ENCODE results near the gene TSHZ1.
"Not testable (repeated sequence)": the region's sequence is repeated elsewhere in the genome, so short reads cannot be mapped to it uniquely, and the experiment has no call there.

The TSHZ1 gene

GRCh38 chr18:75316826-75317225 is 106.2 kb downstream of the TSHZ1 start:
- no peak for DNase-seq

GRCh38 chr18:75317300-75317699 is 106.7 kb downstream of the TSHZ1 start:
- DNase-seq = no peak

DNA sequence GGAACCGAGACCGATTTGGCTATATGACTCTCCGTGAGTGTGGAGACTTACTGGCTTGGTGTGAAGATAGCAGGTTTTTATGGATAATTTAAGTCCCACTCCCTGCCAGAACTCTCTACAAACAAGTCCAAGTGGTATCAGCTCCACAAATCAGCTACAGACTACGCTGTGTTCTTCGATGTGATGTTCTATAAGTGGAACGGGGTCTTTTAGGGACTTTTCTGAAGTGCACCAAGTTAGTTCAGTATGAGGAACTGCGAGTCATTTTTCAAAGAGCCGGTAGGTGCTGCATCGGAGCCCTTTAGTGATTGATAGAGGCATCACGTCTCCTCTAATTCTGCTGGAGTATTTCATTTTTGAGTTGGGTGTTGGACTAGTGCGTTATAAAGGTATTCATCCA is 107.1 kb downstream of the TSHZ1 start:
- no peak for DNase-seq

DNA sequence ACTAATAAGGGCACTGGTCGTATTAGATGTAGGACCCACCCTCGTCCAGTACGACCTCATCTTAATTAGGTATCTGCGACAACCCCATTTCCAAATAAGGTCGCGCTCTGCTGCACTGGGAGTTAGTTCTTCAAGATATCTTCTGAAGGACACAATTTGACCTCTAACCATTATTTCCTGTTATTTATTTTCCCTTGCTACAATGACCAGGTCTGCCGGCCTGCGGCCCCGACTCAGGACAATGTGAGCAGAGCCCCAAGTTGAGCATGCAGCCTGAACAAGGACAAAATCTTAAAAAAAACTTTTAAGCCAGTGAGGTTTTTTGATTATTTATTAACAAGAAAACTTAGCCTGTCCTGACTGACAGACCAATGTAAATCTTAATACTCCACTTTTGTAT is 109.3 kb downstream of the TSHZ1 start:
- DNase-seq = no peak

- no peak for DNase-seq
Observed at GRCh38 chr18:75320506-75320905, 109.9 kb downstream of the TSHZ1 start.

GRCh38 chr18:75321431-75321830 is 110.8 kb downstream of the TSHZ1 start:
- no peak for DNase-seq

DNA sequence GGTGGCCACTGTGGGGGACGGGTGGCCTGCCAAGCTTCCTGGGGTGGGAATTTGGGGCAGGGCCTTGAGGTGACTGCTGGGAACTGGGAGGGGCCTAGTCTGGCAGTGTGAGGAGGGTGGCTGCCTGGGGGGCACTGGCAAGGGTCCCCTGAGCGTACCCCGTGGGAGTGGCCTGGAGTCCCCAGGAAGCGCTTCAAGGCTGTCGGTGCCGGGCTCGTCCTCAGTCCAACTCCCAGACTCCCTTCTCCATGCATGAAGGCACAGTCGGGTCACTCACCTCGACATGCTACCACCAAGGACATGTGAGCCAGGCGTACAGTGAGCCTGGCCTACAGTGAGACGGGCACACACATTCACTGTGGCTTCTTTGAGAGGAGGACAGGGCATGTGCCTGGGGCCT is 111.6 kb downstream of the TSHZ1 start:
- no peak for DNase-seq

DNA sequence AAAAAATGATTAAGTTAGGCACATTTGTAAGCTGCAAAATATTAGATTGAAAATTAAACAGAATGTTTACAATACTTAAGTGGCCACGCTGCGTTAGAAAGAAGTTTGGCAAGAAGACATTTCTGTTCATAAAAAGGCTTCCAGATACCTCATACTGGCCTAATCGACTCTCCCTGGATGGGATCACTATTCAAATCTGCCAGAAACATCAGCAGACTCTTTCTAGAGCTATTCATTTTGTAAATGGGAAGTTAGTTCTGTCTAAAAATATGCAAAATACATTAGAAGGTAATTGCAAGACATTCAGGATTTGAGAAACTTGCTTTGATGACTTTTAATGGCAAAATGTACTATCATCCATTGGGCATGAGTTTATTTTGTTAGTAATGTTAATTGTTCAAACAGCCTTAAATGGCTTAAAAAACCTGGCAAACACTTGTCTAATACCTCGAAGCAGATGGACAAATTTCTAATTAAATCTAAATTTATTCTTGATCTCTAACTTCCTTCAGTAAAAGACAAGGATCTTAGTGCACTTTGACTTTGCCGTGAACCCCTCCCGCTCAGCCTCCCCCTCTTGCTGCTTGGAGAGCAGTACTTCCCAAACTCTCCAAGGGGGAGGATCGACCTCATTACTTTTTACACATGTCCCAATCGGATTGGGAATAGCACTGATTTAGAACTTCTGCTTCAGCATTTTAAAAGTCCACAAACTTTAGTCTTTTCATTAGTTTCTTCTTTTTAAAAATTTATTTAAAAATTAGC is 113.4 kb downstream of the TSHZ1 start:
- DNase-seq = no peak

DNA sequence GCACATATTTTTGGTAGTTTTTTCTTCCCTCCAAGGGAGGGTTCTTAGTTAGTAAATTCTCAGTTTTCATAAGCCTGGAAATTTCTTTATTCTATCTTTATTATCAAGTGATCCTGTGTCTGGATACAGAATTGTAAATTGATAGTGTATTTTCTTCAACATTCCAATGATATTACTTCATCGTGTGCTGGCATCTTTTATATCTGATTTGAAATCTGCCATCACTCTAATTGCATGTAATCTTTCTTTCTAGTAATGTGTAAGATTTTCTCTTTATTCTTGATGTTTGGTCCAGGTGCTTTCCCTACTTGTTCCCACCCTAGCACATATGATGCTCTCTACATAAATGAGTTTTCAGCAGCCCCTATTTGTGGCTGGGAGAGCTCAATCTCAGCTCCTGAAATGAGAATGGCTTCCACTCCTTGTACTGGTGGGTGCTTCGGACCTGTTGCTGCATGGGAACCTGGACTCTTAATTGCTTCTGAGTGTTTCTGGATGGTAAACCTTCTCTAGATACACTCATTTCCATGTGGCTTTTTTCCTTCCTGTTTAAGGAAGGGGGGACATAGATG is 114.2 kb downstream of the TSHZ1 start:
- no peak for DNase-seq

- DNase-seq = not testable (repeated sequence)
Observed at GRCh38 chr18:75329753-75330152, 119.2 kb downstream of the TSHZ1 start.

- DNase-seq = no peak
Observed at GRCh38 chr18:75330308-75330707, 119.7 kb downstream of the TSHZ1 start.

- no peak for DNase-seq
Observed at GRCh38 chr18:75334869-75335268, 124.3 kb downstream of the TSHZ1 start.

DNA sequence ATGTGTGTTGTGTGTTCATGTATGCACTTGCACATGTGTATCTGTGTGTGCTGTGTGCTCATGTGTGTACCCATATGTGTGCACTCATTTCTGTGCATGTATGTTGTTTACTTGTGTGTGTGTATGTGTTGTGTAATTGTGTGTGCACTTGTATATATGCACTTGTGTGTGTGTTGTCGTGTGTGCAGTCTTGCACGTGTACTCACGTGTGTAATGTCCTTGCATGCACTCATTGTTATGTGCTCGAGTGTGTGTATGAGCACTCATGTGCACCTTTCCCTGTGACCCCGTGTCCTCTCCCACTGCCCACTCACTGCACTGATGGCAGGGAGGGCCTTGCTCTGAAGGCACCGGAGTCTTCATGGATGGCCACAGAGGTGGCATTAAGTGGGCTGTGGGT is 124.9 kb downstream of the TSHZ1 start:
- no peak for DNase-seq

- DNase-seq = no peak
Observed at GRCh38 chr18:75336767-75337166, 126.2 kb downstream of the TSHZ1 start.

DNA sequence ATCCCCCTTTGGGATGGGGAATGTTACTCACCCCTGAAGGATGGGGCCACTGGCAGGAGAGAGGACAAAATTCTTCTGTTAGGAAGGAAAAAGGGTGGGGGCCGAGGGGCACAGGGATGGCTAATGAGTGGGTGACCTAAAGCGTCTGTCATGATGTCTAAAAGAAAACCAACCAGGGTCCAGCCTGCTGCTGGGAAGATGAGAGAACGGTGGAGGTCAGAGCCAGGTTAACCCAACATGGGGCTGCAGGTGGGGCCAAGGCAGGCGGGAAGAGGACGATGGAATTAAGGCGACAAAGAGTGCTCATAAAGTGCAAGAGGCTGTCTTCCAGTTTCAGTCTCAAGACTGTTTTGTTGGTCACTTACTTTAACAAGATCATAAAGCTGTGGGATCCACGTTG is 126.8 kb downstream of the TSHZ1 start:
- DNase-seq = no peak

GRCh38 chr18:75338631-75339030 is 128.0 kb downstream of the TSHZ1 start:
- DNase-seq = no peak

All from activated effector memory CD4-positive, alpha-beta T cell treated with Interleukin-2 at 50 U/mL for 16 hours (primary cell).